ENCODE results near the gene TIAM1. TPM values are rescaled to one million over a fixed set of nuclear protein-coding genes. Genes with fewer than 3 reads are reported as not detected.

The TIAM1 gene
- total RNA-seq, 2 experiments from 2014 or later: 41.5 to 46.9 TPM

GRCh38 chr21:31162079-31162699 lies 181.9 kb downstream of the TIAM1 start:
- Mint-ChIP-seq H3K36me3 (ENCODE audit: low read depth) (peaks cover 15% of the 10 kb centered on the region), H3K4me1 (ENCODE audit: low read depth) (peaks cover 29% of the 10 kb centered on the region), H3K27me3 (ENCODE audit: low read depth) (no peaks in the 10 kb centered on the region), H3K9me3 (ENCODE audit: insufficient read depth) (no peaks in the 10 kb centered on the region), H3K4me3 (no peak overlapping the region), H3K27ac (no peak overlapping the region)
- no peak for DNase-seq
- ChIA-PET CTCF (interaction anchor here (0.7 to 5.1 kb wide), 6 partner anchors 13 to 63 kb away, joined by 3 to 38 read pairs (median 3); no protein-coding TSS in a partner anchor), POLR2A (interaction anchor here (0.9 kb wide), 1 partner anchor 19 kb away, joined by 3 read pairs; no protein-coding TSS in a partner anchor)
- no peak for ATAC-seq

- H3K4me3 Mint-ChIP-seq: no peak overlapping the region
- ChIA-PET POLR2A (interaction anchor here (0.9 kb wide), 1 partner anchor 20 kb away, joined by 3 read pairs; no protein-coding TSS in a partner anchor), CTCF (interaction anchor here (1.1 to 5.1 kb wide), 3 partner anchors 12 to 62 kb away, joined by 3 to 38 read pairs (median 3); no protein-coding TSS in a partner anchor)
- H3K9me3 Mint-ChIP-seq (ENCODE audit: insufficient read depth): no peaks in the 10 kb centered on the region
- H3K27me3 Mint-ChIP-seq (ENCODE audit: low read depth): no peaks in the 10 kb centered on the region
- no peak for ATAC-seq
- H3K27ac Mint-ChIP-seq: no peak overlapping the region
- H3K36me3 Mint-ChIP-seq (ENCODE audit: low read depth): peaks cover 23% of the 10 kb centered on the region
- peaks cover 24% of the 10 kb centered on the region for H3K4me1 Mint-ChIP-seq (ENCODE audit: low read depth)
- DNase-seq: no peak
Observed at GRCh38 chr21:31161157-31161556, 182.9 kb downstream of the TIAM1 start.

- no peaks in the 10 kb centered on the region for H3K27me3 Mint-ChIP-seq (ENCODE audit: low read depth)
- CTCF ChIA-PET: interaction anchor here (1.0 to 5.1 kb wide), 6 partner anchors 9 to 399 kb away, joined by 3 to 38 read pairs (median 4); no protein-coding TSS in a partner anchor
- H3K9me3 Mint-ChIP-seq (ENCODE audit: insufficient read depth): no peaks in the 10 kb centered on the region
Observed at GRCh38 chr21:31159808-31160207, 184.3 kb downstream of the TIAM1 start.

GRCh38 chr21:31158789-31159581 lies 185.1 kb downstream of the TIAM1 start:
- DNase-seq: no peak
- Mint-ChIP-seq H3K27me3 (ENCODE audit: low read depth) (no peaks in the 10 kb centered on the region), H3K36me3 (ENCODE audit: low read depth) (peaks cover 37% of the 10 kb centered on the region), H3K4me3 (peak overlapping the region; percentile 55), H3K4me1 (ENCODE audit: low read depth) (peaks cover 21% of the 10 kb centered on the region), H3K27ac (peak overlapping the region; percentile 76), H3K9me3 (ENCODE audit: insufficient read depth) (no peaks in the 10 kb centered on the region)
- ChIA-PET POLR2A (interaction anchor here (1.2 kb wide), 1 partner anchor 400 kb away, joined by 3 read pairs; no protein-coding TSS in a partner anchor), CTCF (interaction anchor here (0.7 to 5.1 kb wide), 10 partner anchors 10 to 400 kb away, joined by 3 to 38 read pairs (median 4); no protein-coding TSS in a partner anchor)
- ATAC-seq: peak; percentile 84

More at GRCh38 chr21:31159808-31160207, 184.3 kb downstream of the TIAM1 start:
- DNase-seq (no peak), ATAC-seq (peak; percentile 36)
- POLR2A ChIA-PET: interaction anchor here (1.2 kb wide), 1 partner anchor 399 kb away, joined by 3 read pairs; no protein-coding TSS in a partner anchor
- peaks cover 21% of the 10 kb centered on the region for H3K4me1 Mint-ChIP-seq (ENCODE audit: low read depth)
- H3K36me3 Mint-ChIP-seq (ENCODE audit: low read depth): peaks cover 29% of the 10 kb centered on the region
- peak overlapping the region; percentile 63 for H3K27ac Mint-ChIP-seq
- H3K4me3 Mint-ChIP-seq: no peak overlapping the region

- ChIA-PET CTCF (interaction anchor here (0.7 to 5.1 kb wide), 2 partner anchors 24 to 25 kb away, joined by 4 to 38 read pairs; no protein-coding TSS in a partner anchor), POLR2A (interaction anchor here (0.6 kb wide), 1 partner anchor 8 kb away, joined by 3 read pairs; no protein-coding TSS in a partner anchor)
- Mint-ChIP-seq H3K4me1 (ENCODE audit: low read depth) (peaks cover 23% of the 10 kb centered on the region), H3K27ac (no peak overlapping the region), H3K36me3 (ENCODE audit: low read depth) (peaks cover 38% of the 10 kb centered on the region), H3K9me3 (ENCODE audit: insufficient read depth) (no peaks in the 10 kb centered on the region), H3K4me3 (no peak overlapping the region), H3K27me3 (ENCODE audit: low read depth) (no peaks in the 10 kb centered on the region)
- no peak for ATAC-seq
- no peak for DNase-seq
Observed at GRCh38 chr21:31157756-31158155, 186.3 kb downstream of the TIAM1 start.

- DNase-seq: no peak
- Mint-ChIP-seq H3K9me3 (ENCODE audit: insufficient read depth) (no peaks in the 10 kb centered on the region), H3K4me3 (no peak overlapping the region), H3K27me3 (ENCODE audit: low read depth) (no peaks in the 10 kb centered on the region), H3K4me1 (ENCODE audit: low read depth) (peaks cover 23% of the 10 kb centered on the region), H3K36me3 (ENCODE audit: low read depth) (peaks cover 42% of the 10 kb centered on the region), H3K27ac (no peak overlapping the region)
- ATAC-seq: no peak
- POLR2A ChIA-PET: interaction anchor here (1.1 kb wide), 1 partner anchor 24 kb away, joined by 3 read pairs; no protein-coding TSS in a partner anchor
- CTCF ChIA-PET: interaction anchor here (0.7 to 1.6 kb wide), 8 partner anchors 8 to 55 kb away, joined by 3 to 7 read pairs (median 4); no protein-coding TSS in a partner anchor
Observed at GRCh38 chr21:31156662-31157061, 187.4 kb downstream of the TIAM1 start.

- no peak for DNase-seq
- Mint-ChIP-seq H3K27ac (no peak overlapping the region), H3K9me3 (ENCODE audit: insufficient read depth) (no peaks in the 10 kb centered on the region), H3K4me1 (ENCODE audit: low read depth) (peaks cover 22% of the 10 kb centered on the region), H3K4me3 (no peak overlapping the region), H3K36me3 (ENCODE audit: low read depth) (peaks cover 47% of the 10 kb centered on the region), H3K27me3 (ENCODE audit: low read depth) (no peaks in the 10 kb centered on the region)
- CTCF ChIA-PET: interaction anchor here (0.7 to 1.6 kb wide), 8 partner anchors 9 to 54 kb away, joined by 3 to 7 read pairs (median 4); no protein-coding TSS in a partner anchor
- no peak for ATAC-seq
- POLR2A ChIA-PET: interaction anchor here (1.1 kb wide), 1 partner anchor 23 kb away, joined by 3 read pairs; no protein-coding TSS in a partner anchor
Observed at GRCh38 chr21:31156169-31156568, 187.9 kb downstream of the TIAM1 start.

GRCh38 chr21:31151156-31152045 lies 192.7 kb downstream of the TIAM1 start:
- Mint-ChIP-seq H3K27ac (no peak overlapping the region), H3K36me3 (ENCODE audit: low read depth) (peaks cover 61% of the 10 kb centered on the region), H3K4me3 (no peak overlapping the region), H3K27me3 (ENCODE audit: low read depth) (no peaks in the 10 kb centered on the region), H3K9me3 (ENCODE audit: insufficient read depth) (no peaks in the 10 kb centered on the region), H3K4me1 (ENCODE audit: low read depth) (peaks cover 8% of the 10 kb centered on the region)
- ATAC-seq: no peak
- DNase-seq: no peak
- POLR2A ChIA-PET: no interaction called here
- CTCF ChIA-PET: interaction anchor here (1.3 kb wide), 1 partner anchor 9 kb away, joined by 4 read pairs; no protein-coding TSS in a partner anchor

- CTCF ChIA-PET: interaction anchor here (1.0 to 1.2 kb wide), 3 partner anchors 9 to 35 kb away, joined by 3 to 5 read pairs (median 3); no protein-coding TSS in a partner anchor
- POLR2A ChIA-PET: no interaction called here
- ATAC-seq (no peak), DNase-seq (no peak)
- Mint-ChIP-seq H3K27ac (no peak overlapping the region), H3K36me3 (ENCODE audit: low read depth) (peaks cover 37% of the 10 kb centered on the region), H3K4me1 (ENCODE audit: low read depth) (peaks cover 11% of the 10 kb centered on the region), H3K27me3 (ENCODE audit: low read depth) (no peaks in the 10 kb centered on the region), H3K9me3 (ENCODE audit: insufficient read depth) (no peaks in the 10 kb centered on the region), H3K4me3 (no peak overlapping the region)
Observed at GRCh38 chr21:31145274-31145673, 198.8 kb downstream of the TIAM1 start.

GRCh38 chr21:31143036-31143435 lies 201.0 kb downstream of the TIAM1 start:
- ChIA-PET CTCF (interaction anchor here (0.7 to 2.1 kb wide), 6 partner anchors 9 to 44 kb away, joined by 4 to 6 read pairs (median 4); no protein-coding TSS in a partner anchor), POLR2A (no interaction called here)
- no peak for ATAC-seq
- Mint-ChIP-seq H3K4me1 (ENCODE audit: low read depth) (peaks cover 10% of the 10 kb centered on the region), H3K27ac (no peak overlapping the region), H3K27me3 (ENCODE audit: low read depth) (no peaks in the 10 kb centered on the region), H3K4me3 (no peak overlapping the region), H3K36me3 (ENCODE audit: low read depth) (peaks cover 34% of the 10 kb centered on the region), H3K9me3 (ENCODE audit: insufficient read depth) (no peaks in the 10 kb centered on the region)
- DNase-seq: no peak

All from activated CD8-positive, alpha-beta T cell treated with anti-CD3 and anti-CD28 coated beads, Interleukin-2, amount 10 ng/mL, durations not matched to agents 7 days and 5 days (primary cell).